ENCODE results near the gene RGPD3.
"Not testable (repeated sequence)": the region's sequence is repeated elsewhere in the genome, so short reads cannot be mapped to it uniquely, and the experiment has no call there.

The RGPD3 gene

DNA sequence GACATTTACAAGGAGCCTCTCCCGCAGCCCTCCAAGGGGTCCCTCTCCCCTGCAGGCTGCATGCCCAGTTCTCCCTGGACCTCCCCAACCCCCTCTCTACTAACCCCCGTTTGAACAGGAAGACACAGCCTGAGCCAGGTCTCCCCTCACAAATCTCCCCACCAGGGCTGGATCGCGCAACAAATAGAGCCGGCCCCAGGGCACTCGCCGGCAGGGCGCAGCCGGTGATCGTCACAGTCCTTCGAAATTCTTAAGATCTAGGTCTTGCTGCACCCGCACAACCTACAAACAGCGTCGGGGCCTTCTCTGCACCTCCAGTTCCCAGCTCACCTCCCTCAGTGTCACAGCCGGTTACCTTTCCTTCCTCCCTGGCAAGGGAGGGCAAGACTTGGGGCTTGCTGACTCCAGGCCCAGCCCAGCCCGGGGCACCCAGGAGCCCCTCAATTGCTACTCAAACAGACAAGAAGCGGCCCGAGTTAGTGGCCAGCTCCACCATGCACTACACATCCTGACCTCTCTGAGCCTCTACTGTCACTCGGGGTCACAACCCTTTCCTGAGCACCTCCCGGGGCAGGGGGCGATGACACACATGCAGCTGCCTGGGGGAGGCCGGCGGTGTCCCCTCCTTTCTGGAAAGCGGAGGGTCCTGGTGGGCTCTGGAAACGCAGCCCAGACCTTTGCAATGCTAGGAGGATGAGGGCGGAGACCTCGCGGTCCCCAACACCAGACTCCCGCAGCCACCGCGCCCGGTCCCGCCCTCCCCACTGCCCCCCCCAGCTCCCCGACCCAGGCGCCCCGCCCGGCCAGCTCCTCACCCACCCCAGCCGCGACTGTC is 18.6 kb upstream of the RGPD3 start, which contains the start of gene CD8B2:
Gene CD8B2 (plus strand): TSS at position 814 of the 835 bp plus-strand sequence. CDS start 63 bp downstream, outside the sequence.
- not testable (repeated sequence) for DNase-seq (ENCODE audit: low read depth)

DNA sequence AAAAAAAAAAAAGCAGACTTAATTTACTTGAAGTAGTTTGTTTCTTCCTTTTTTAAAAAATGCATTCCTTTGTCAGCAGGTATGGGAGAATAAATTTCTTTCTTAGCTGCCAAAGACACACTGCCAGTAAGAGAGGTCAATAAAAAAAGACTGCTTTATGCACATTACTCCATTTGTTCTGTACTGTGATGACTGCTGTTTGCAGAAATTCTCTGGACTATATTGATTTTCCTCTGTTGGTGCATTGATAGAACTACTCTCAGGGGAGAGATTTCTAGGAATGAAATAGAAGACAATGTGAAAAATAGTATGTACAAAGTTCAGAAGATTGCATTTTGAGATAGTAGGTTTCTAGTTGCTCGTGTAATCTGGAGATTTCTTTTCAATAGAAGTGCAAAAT is 11.3 kb upstream of the RGPD3 start:
- DNase-seq (ENCODE audit: low read depth): not testable (repeated sequence)

DNA sequence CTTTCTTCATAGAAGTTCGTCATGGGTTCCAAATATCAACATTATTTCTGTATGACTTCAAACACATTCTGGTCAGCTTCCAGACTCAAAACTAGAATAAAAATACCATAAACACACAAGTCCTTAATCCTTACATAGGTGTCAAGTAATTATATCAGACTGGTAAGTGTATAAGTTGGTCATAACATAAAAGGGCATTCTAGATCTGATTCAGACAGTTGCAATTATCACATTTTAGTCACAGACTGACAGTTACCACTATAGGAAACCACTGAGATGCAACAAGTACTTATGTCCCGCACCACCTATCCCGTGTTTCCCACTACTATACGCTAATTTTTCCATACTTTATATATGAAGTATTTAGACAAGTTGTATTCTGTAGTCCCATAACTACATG is 9.4 kb upstream of the RGPD3 start:
- not testable (repeated sequence) for DNase-seq (ENCODE audit: low read depth)

DNA sequence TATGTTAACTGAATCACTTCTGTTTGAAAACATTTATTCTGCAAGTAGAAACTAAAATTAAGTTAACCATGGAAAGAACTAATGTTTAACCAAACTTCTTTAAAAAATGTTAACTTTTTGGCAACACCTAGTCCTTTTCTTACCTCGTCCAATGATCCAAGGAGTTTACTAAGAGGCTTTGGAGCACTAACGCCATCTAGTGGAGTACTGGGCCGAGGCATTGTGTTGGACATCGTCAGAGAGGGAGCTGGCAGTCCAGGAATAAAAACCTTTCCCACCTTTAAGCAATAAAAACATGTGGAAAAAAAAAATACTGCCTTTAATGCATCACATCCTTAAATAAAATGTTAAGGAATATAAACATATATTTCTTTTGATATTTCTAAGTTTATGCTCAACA is 2.4 kb upstream of the RGPD3 start:
- DNase-seq (ENCODE audit: low read depth): not testable (repeated sequence)

DNA sequence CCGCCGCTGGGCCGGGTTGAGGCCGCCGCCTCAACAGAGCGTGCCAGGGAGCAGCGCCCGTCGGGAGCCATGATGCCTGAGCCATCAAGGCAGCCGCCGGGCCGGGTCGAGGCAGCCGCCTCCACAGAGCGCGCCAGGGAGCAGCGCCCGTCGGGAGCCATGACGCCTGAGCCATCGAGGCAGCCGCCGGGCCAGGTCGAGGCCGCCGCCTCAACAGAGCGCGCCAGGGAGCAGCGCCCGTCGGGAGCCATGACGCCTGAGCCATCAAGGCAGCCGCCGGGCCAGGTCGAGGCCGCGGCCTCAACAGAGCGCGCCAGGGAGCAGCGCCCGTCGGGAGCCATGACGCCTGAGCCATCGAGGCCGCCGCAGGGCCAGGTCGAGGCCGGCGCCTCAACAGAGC is 697 bp downstream of the RGPD3 start:
- DNase-seq (ENCODE audit: low read depth): not testable (repeated sequence)

DNA sequence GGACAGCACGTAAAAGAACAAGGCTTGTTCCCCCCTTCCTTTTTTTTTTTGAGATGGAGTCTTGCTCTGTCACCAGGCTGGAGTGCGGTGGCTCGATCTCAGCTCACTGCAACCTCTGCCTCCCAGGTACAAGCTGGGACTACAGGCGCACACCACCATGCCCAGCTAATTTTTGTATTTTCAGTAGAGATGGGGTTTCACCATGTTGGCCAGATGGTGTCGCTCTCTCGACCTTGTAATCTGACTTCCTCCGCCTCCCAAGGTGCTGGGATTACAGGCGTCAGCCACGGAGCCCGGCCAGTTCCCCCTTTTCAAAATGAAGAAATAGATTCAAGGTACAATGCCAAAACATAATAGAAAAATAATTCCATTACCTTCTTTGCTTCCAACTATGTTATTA is 6.3 kb downstream of the RGPD3 start:
- DNase-seq (ENCODE audit: low read depth): not testable (repeated sequence)

DNA sequence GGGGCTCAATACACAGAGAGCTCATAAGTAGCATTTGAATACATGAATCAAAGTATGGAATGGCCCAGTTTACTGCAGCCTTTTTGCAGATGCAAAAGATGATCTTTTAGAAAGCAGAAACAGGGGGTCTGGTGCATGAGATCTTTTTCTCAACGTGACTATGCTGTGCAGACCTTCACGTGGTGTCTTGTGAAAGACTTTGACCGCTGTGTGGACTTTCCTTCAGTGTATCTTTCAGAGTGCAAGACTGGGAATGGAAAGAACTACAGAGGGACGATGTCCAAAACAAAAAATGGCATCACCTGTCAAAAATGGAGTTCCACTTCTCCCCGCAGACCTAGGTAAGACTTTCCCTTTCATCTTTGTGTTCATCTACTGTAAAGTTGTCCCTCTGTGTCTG is 77.5 kb downstream of the RGPD3 start:
- DNase-seq (ENCODE audit: low read depth): not testable (repeated sequence)

DNA sequence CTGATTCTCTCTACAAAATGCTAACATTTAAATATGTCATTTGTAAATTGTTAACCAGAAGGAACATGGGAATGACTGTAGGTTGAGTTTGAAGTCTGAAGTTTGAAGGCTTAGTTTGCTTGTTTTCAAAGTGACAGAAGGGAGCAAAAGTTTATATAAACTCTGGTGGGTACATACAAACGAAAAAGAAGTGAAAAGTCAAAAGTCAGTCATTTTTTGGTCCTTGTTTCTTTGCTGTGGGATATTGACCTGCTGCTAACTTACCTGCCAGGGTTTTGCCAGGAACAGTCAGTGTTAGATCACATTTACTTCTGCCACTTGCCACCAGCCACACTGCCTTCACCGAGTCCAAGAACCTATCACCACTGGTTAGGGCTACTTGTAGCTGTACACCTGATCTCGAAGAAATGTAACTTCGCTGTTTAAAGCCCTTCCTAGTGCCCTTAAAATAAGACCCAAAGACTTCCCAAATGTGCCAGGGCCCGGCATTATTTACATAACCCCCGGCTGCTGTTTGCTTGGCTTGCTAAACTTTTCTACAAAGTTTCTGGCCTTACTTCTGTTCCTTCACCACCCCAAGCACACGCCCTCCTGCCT is 79.3 kb downstream of the RGPD3 start:
- not testable (repeated sequence) for DNase-seq (ENCODE audit: low read depth)

DNA sequence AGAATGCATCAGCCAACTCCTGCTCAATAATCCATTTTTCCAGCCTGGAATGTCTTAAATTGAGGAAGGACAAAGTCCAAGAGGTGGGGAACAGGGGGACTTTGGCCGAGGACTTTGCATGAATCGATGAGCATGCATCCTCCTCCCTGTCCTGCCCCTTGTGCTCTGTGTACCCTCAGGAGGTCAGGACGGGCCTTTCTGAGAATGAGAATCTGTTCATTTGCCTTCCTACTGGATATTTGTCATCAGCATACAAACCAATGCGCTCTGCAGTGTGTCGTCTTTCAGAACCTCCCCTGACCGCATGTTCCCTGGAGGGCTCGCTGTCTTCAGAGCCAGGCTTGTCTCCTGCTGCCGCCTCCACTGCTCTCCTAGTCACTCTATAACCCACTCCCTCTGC is 83.7 kb downstream of the RGPD3 start:
- not testable (repeated sequence) for DNase-seq (ENCODE audit: low read depth)

DNA sequence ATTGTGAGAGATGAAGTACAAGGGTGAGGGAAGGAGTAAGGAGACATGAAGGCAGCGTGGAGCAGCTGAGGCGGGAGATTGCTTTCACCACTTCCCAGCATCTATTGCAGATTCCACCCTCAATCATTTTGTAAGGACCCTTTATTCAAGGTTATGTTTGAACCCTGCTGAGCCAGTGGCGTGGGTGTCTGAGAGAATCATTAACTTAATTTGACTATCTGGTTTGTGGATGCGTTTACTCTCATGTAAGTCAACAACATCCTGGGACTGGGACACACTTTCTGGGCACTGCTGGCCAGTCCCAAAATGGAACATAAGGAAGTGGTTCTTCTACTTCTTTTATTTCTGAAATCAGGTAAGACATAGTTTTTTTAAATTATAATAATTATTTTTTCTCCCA is 86.3 kb downstream of the RGPD3 start:
- DNase-seq (ENCODE audit: low read depth): not testable (repeated sequence)

DNA sequence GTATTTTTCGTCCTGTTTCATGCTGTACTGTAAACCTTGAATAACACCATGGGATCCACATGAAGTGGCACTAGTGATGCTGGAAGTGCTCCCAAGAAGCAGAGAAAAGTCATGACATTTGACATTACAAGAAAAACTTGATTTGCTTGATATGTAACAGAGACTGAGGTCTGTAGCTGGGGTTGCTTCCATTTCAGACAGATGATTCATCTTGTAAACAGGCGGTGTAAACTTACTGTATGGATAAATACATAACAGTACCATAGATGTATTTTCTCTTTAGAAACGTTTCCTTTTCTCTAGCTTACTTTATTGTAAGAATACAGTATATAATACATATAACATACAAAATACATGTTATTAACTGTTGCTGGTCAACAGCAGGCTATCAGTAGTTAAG is 88.6 kb downstream of the RGPD3 start:
- DNase-seq (ENCODE audit: low read depth): not testable (repeated sequence)

DNA sequence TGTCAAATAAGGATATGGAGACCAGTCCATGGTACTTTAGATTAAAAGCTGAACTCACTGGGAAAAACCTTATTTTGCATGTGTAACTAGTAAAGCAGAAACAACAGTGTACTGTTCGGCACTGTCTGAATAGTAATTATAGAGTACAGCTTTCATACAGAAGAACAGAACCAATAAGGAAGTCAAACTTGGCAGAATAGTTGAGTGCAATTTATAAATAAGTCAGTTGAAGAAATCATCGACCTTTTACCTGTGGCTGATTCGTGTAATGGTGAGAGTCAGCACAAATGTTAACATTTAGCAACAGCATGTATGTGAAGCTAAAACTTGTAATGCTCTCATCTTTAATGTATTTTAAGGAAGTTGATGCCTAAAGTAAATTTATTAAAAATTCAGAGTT is 99.0 kb downstream of the RGPD3 start:
- DNase-seq (ENCODE audit: low read depth): not testable (repeated sequence)

DNA sequence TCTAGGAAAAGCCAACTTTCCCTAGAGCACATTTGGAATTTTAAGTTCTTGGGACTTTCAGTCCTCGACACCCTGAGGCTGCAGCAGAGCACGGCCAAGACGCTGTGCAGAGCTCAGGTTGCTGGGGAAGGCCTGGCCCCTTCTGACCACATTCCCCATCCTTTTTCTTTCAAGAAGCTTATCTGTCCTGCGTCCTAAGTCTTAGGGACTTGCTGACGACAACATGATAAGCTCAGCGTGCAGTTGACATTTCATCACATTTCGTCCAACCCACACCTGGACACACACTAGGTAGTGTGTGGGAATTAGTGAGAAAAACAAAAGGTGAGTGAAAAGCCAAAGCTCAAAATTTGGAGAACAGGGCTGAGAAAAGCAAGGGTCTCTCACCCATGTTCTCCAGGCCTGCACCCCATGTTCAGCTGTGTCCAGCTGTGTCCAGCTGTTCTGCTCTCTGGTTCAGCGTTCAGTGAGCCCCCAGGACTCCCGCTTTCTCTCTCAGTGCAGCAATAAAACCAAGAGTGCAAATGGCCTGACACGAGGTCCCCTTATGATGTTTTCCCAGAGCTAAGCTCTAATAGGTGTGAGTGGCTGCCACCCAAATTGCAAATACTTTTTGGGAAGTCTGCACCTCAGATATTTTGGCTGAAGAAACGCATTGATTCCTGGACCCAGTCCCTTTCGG is 101.9 kb downstream of the RGPD3 start:
- no peak for DNase-seq (ENCODE audit: low read depth)

DNA sequence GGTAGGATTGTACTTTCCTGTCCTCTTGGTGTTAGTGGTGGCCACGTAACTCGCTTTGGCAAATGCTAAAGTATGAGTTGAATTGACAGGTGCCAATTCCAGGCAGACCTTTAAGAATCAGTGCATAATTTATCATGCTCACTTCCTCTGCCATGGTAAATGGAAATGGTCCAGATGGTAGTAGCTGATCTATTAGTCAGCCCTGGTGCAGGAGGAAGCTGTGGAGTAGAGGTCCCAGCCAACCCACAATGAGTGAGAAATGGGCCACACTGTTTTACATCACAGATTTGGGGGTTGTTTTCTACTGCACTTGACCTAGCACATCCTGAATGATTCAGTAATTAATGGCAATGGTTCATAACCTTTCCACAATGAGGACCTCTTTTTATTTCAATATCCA is 104.4 kb downstream of the RGPD3 start:
- DNase-seq (ENCODE audit: low read depth): no peak

DNA sequence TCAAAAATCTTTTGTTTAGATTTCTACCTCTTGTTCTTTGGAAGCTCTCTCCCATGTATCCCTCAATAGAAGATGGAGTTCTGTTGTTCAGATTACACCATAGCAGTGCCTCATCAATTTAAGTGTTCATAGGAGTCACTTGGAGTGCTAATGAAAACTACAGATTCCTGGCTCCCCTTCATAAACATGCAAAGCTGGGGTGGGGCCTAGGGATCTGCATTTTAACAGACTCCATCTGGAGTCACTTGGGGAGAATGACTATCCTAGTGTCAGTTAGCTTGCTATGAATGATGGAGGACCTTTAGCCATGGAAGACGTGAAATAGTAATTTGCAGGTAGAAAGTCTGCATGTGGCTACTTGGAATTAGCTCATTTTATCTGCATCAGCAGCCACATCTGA is 105.4 kb downstream of the RGPD3 start:
- no peak for DNase-seq (ENCODE audit: low read depth)

DNA sequence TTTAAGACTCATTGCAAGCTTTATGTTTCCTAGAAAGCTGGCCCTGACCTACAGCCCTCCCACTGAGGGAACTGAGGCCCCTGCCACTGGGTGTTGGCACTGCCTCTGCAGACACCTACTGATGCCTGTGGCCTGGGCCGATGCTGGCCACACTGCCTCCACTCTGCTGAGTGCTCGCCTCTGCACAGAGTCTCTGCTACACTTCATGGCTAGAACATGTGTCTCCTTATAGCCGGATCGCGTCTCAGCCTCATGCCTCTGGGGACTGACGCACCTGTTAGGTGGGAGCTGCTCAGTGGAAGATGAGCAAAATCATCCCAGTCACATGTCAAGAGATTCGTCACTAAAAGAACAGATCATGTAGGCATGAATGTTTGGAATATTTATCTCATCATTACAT is 108.7 kb downstream of the RGPD3 start:
- DNase-seq (ENCODE audit: low read depth): no peak

DNA sequence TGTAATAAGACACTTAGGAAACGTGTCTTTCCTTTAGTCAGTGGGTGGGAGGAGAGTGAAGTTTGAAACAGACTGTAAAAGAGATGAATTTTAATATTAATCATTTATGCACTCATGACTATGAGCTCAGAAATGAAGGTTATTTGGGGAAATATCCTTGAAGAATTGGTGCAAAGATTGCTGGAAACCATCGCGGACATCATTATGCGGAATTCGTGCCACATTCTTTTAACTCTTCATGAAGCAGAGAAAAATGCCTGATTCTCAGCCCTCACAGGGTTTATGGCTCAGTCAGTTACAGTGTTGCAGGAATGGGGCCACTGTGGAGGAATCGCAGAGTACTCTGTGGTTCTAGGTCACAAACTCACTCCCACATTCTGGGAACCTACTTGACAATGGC is 109.7 kb downstream of the RGPD3 start:
- DNase-seq (ENCODE audit: low read depth): no peak

DNA sequence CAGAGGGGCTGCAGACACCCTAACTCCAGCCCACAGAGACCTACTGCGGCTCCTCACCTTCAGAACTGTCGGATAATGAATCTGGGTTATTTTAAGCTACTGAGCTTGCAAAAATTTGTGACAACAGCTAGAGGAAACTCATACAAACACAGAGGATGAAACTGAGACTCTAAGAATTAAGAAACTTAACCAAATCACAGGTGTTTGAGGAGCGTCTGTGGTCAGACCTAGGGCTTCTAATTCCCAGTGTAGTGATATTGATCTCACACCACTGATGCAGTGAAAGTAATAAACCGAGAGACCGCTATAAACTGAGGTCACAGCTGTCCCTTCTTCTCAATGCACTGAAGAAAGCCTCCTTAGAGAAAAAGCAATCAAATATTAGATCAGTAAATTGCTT is 110.1 kb downstream of the RGPD3 start:
- DNase-seq (ENCODE audit: low read depth): no peak

DNA sequence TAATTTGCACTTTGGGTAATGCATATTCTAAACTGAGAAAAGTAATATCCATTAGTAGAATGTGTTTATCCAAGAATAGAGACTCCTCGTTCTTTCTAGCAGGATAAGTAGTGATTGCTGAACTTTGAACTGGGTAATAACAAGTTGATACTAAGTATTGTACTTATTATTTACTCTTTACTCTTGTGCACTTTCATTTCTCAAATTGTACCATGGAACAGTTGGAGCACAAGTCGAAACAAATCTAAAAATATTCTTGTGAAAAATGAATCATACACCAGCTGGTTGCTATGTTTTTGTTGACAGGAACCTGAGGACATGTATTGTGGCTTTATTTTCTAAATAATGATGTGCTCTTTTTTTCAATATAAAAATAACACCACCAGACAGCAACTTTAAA is 111.9 kb downstream of the RGPD3 start:
- no peak for DNase-seq (ENCODE audit: low read depth)

DNA sequence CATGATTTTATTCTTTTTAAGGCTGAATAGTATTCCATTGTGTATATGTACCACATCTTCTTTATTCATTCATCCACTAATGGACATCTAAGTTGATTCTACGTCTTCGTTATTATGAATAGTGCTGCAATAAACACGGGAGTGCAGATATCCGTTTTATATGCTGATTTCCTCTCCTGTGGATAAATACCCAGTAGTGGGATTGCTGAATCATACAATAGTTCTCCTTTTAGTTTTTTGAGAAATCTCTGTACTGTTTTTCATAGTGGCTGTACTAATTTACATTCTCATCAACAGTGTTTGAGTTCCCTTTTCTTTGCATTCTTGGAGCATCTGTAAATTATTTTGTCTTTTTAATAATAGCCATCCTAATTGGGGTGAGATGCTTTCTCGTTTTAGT is 114.5 kb downstream of the RGPD3 start:
- no peak for DNase-seq (ENCODE audit: low read depth)

DNA sequence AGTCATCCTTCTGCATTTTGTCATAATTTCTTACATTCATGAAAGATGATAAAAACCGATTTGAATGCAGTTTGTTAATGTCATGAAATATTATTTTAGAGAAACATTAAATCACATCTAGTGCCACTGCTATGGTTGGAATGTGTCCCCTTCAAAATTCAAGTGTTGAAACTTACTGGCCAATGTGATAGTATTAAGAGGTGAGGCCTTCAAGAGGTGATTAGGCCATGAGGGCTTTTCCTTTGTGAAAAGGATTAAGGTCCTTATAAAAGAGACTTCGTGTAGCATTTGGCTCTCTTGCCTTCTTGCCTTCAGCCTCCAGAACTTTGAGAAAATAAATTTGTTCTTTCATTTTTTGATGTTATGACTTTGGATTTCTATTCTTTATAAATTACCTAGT is 117.2 kb downstream of the RGPD3 start:
- no peak for DNase-seq (ENCODE audit: low read depth)

DNA sequence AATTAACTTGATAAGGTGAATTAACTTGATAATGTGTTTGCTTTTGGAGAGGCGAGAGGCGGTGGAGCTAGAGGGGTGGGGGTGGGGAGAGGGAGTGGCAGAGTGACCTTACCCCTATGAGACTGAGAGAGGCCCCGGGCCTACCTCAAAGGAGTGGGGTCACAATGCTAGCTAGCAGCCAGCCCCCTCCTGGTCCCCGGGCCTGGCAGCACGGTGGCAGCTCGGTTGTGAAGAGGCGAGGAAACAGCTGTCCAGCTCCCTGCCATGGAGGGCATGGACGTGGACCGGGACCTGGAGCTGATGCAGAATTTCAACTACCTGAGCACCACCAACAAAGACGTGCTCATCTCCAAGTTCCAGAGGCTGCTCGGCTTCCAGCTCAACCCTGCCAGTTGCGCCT is 123.9 kb downstream of the RGPD3 start:
- no peak for DNase-seq (ENCODE audit: low read depth)

DNA sequence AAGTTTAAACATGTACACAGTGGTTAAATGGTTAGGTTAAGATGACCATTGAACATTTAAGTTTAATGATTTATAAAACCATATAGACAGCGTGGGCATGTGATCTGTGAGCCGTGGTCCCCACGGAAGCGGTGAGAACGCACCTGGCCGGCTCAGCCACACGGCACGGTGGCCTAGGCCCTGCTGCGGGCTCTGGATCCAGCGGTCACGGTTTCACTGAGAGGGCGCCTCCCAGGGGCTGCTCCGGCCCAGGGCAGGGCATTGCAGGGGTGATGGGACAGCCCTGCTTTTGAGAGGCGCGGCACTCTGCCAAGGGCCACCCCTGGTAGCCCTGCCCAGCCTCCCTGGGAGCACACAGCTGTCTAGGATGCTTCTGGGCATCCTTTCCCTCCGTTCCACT is 124.9 kb downstream of the RGPD3 start:
- DNase-seq (ENCODE audit: low read depth): no peak
